SK-N-SH (cell line): ENCODE measurements around the gene FMNL2. TPM values are rescaled to one million over a fixed set of nuclear protein-coding genes. Genes with fewer than 3 reads are reported as not detected.

Experiments used
- CTCF ChIA-PET: fragments of 300-600, 350-600 bp; formaldehyde crosslinking; extraction: SDS; loops from one replicate; lab custom pipeline; 2021; lab: Yijun Ruan, JAX
- POLR2A ChIA-PET: fragments of 350-600 bp; sonication (Branson Sonifier 250); formaldehyde crosslinking; extraction: SDS; loops from one replicate; lab custom pipeline; 2020; ENCODE audit warnings: antibody characterized with exemption, inconsistent platforms; lab: Yijun Ruan, JAX
- DNase-seq: peaks from one replicate; pipeline ENCODE4 v3.0.0; 2012
- H2AFZ ChIP-seq: fragments of 200-600 bp; sonication (generic); 2 replicates; pipeline ENCODE4 v1.8.1; 2016; ENCODE audit warnings: antibody characterized with exemption, mild to moderate bottlenecking, low read depth
- H3F3A ChIP-seq: fragments of 200-600 bp; sonication (generic); replicated peaks from 2 replicates; pipeline ENCODE3; 2016; ENCODE audit warnings: antibody characterized with exemption, mild to moderate bottlenecking; ENCODE audit not compliant: insufficient read depth
- H3K27ac ChIP-seq, 2 experiments: fragments of 200-500 bp in 1 of 2; fragments of 200-600 bp in 1 of 2; sonication (Bioruptor generic) in 1 of 2; sonication (generic), shearing (Covaris generic) in 1 of 2; 2 replicates each; pipeline versions ENCODE4 v1.5.1 to v1.6.1; 2014 to 2016; ENCODE audit warnings: low read depth in 2 of 2, inconsistent platforms in 1 of 2, low read length in 1 of 2, mild to moderate bottlenecking in 1 of 2, mixed read lengths in 1 of 2
- H3K27me3 ChIP-seq: fragments of 200-600 bp; sonication (generic), shearing (Covaris generic); 2 replicates; pipeline ENCODE4 v1.6.1; 2016; ENCODE audit warnings: mixed run types; ENCODE audit not compliant: insufficient read depth
- H3K36me3 ChIP-seq, 2 experiments: fragments of 200-500 bp in 1 of 2; fragments of 200-600 bp in 1 of 2; sonication (Bioruptor generic) in 1 of 2; sonication (generic) in 1 of 2; replicated peaks in 1 of 2; 2 replicates each; pipeline versions ENCODE3 to v1.5.1; 2014 to 2016; ENCODE audit warnings: low read length in 1 of 2, mild to moderate bottlenecking in 1 of 2; ENCODE audit not compliant: insufficient read depth in 2 of 2, control insufficient read depth in 1 of 2
- H3K4me1 ChIP-seq, 2 experiments: fragments of 200-500 bp in 1 of 2; fragments of 200-600 bp in 1 of 2; sonication (Bioruptor generic) in 1 of 2; sonication (generic), shearing (Covaris generic) in 1 of 2; 2 replicates each; pipeline versions ENCODE4 v1.5.1 to v1.6.1; 2014 to 2016; ENCODE audit warnings: low read depth in 1 of 2, low read length in 1 of 2, mixed run types in 1 of 2; ENCODE audit not compliant: insufficient read depth in 2 of 2, control insufficient read depth in 1 of 2
- H3K4me2 ChIP-seq: fragments of 200-600 bp; sonication (generic), shearing (Covaris generic); 2 replicates; pipeline ENCODE4 v1.6.1; 2017; ENCODE audit warnings: mixed run types
- H3K4me3 ChIP-seq, 2 experiments: fragments of 200-500 bp in 1 of 2; fragments of 200-600 bp in 1 of 2; sonication (Bioruptor generic) in 1 of 2; sonication (generic), shearing (Covaris generic) in 1 of 2; 2 replicates each; pipeline versions ENCODE4 v1.5.1 to v1.8.1; 2014 to 2016; ENCODE audit warnings: low read depth in 2 of 2, inconsistent platforms in 1 of 2, low read length in 1 of 2, mild to moderate bottlenecking in 1 of 2, mixed read lengths in 1 of 2, moderate library complexity in 1 of 2
- H3K79me2 ChIP-seq: fragments of 200-600 bp; sonication (generic); 2 replicates; pipeline ENCODE4 v1.8.1; 2017; ENCODE audit warnings: mild to moderate bottlenecking; ENCODE audit not compliant: insufficient read depth
- H3K9ac ChIP-seq: fragments of 200-600 bp; sonication (generic); 2 replicates; pipeline ENCODE4 v1.6.1; 2017; ENCODE audit warnings: mixed run types
- H3K9me2 ChIP-seq: fragments of 200-600 bp; sonication (generic); 2 replicates; pipeline ENCODE4 v1.6.1; 2017; ENCODE audit warnings: mixed run types
- H3K9me3 ChIP-seq: fragments of 200-600 bp; sonication (generic); 2 replicates; pipeline ENCODE4 v1.6.1; 2017; ENCODE audit warnings: mixed run types, mild to moderate bottlenecking, moderate library complexity
- H4K20me1 ChIP-seq: fragments of 200-600 bp; sonication (generic); 2 replicates; pipeline ENCODE4 v1.6.1; 2017; ENCODE audit warnings: mild to moderate bottlenecking, mixed run types; ENCODE audit not compliant: insufficient read depth
- ELF1 ChIP-seq: IDR thresholded peaks from 2 replicates; pipeline ENCODE4 v1.4.0; 2012
- EP300 ChIP-seq, 2 experiments: IDR thresholded peaks; 2 replicates each; pipeline versions ENCODE4 v1.4.0 to v1.6.1; 2012; ENCODE audit warnings: borderline replicate concordance in 1 of 2, low read depth in 1 of 2, low read length in 1 of 2
- EZH2phosphoT487 ChIP-seq: fragments of 200-600 bp; sonication (generic); IDR thresholded peaks from 2 replicates; pipeline ENCODE4 v1.6.1; 2017; ENCODE audit warnings: low read depth, mixed run types, mild to moderate bottlenecking, antibody characterized with exemption, moderate library complexity, borderline replicate concordance
- FOXM1 ChIP-seq: IDR thresholded peaks from 2 replicates; pipeline ENCODE4 v1.4.0; 2012; ENCODE audit warnings: low read depth, mild to moderate bottlenecking
- GATA2 ChIP-seq: sonication (generic); formaldehyde crosslinking; IDR thresholded peaks from 2 replicates; pipeline ENCODE4 v1.5.0; 2020; ENCODE audit warnings: mild to moderate bottlenecking, missing genetic modification reagents
- JUND ChIP-seq: IDR thresholded peaks from 2 replicates; pipeline ENCODE4 v1.4.0; 2012
- MEF2A ChIP-seq: IDR thresholded peaks from 2 replicates; pipeline ENCODE4 v1.4.0; 2012; ENCODE audit warnings: low read depth, borderline replicate concordance
- MXI1 ChIP-seq: IDR thresholded peaks from 2 replicates; pipeline ENCODE4 v1.6.1; 2012; ENCODE audit warnings: mild to moderate bottlenecking, low read depth, low read length, improper control_type of control experiment
- NFIC ChIP-seq: IDR thresholded peaks from 2 replicates; pipeline ENCODE4 v1.4.0; 2012; ENCODE audit warnings: borderline replicate concordance
- NRF1 ChIP-seq: IDR thresholded peaks from 2 replicates; pipeline ENCODE4 v1.6.1; 2012; ENCODE audit warnings: low read depth, mild to moderate bottlenecking, low read length
- RCOR1 ChIP-seq: fragments of 150-350 bp; IDR thresholded peaks from 2 replicates; pipeline ENCODE4 v1.6.1; 2017; ENCODE audit warnings: antibody characterized with exemption, low read length
- REST ChIP-seq: IDR thresholded peaks from 2 replicates; pipeline ENCODE4 v1.6.1; 2012; ENCODE audit warnings: mild to moderate bottlenecking, low read depth, low read length, moderate library complexity
- RXRA ChIP-seq: IDR thresholded peaks from 2 replicates; pipeline ENCODE4 v1.4.0; 2012; ENCODE audit warnings: low read depth, mild to moderate bottlenecking, borderline replicate concordance
- SIN3A ChIP-seq: IDR thresholded peaks from 2 replicates; pipeline ENCODE4 v1.6.1; 2012; ENCODE audit warnings: low read depth, mild to moderate bottlenecking, low read length, moderate library complexity, borderline replicate concordance
- TAF1 ChIP-seq: IDR thresholded peaks from 2 replicates; pipeline ENCODE4 v1.6.1; 2012; ENCODE audit warnings: low read depth, mild to moderate bottlenecking, low read length, moderate library complexity, borderline replicate concordance
- TCF12 ChIP-seq: IDR thresholded peaks from 2 replicates; pipeline ENCODE4 v1.4.0; 2012
- YY1 ChIP-seq: IDR thresholded peaks from 2 replicates; pipeline ENCODE4 v1.4.0; 2012; ENCODE audit warnings: low read depth, mild to moderate bottlenecking
- WGBS: methylation state at CpG from one replicate; pipeline ENCODE4 v1.1.6; 2017; ENCODE audit warnings: low lambda C conversion rate; 5-methylcytosine and 5-hydroxymethylcytosine counted together
- polyA plus RNA-seq, 3 experiments: library from polyadenylated mRNA; depleted of rRNA; stranded (reverse); fragments of >200 nt; gene quantifications; 2 replicates each; pipeline ENCODE4 v1.2.3, GENCODE V29; 2012
- TF ChIP-seq, protein P1 (sequence below): fragments of 150-350 bp; IDR thresholded peaks from 2 replicates; pipeline ENCODE4 v1.6.1; 2016; ENCODE audit warnings: mild to moderate bottlenecking, low read depth, low read length

FMNL2 gene
- polyA plus RNA-seq, 1 of the 3 experiments (the other 2 are of a cell fraction): 14.5 TPM

GRCh38 chr2:152651834-152652233, 316.9 kb downstream of the FMNL2 start:
- WGBS: 90% methylated on average over 2 of the region's 2 CpGs
- Histone ChIP-seq H3K4me1 (peaks cover 4 to 5% of the 10 kb centered on the region in 2 experiments; a peak in 3 of 4 replicates), H3K9ac (no peak overlapping the region), H4K20me1 (no peaks in the 10 kb centered on the region), H3K79me2 (no peaks in the 10 kb centered on the region), H3K9me3 (no peaks in the 10 kb centered on the region), H3K4me2 (no peak overlapping the region), H2AFZ (no peak overlapping the region), H3K27ac (no peak overlapping the region; a peak in 1 of 4 replicates), H3F3A (peaks cover 29% of the 10 kb centered on the region), H3K9me2 (no peaks in the 10 kb centered on the region), H3K36me3 (peaks cover 60 to 85% of the 10 kb centered on the region in 2 experiments), H3K4me3 (no peak overlapping the region), H3K27me3 (no peaks in the 10 kb centered on the region)
- ChIA-PET POLR2A (no interaction called here), CTCF (interaction anchor here (0.7 kb wide), 1 partner anchor 614 kb away, joined by 3 read pairs; no protein-coding TSS in a partner anchor)
- TF ChIP-seq TCF12 (no peak), EZH2phosphoT487 (no peak), TAF1 (no peak), JUND (no peak), RXRA (no peak), EP300 (IDR thresholded peaks at IDR 0.05; ENCODE audit: borderline replicate concordance in 1 of 2, low read depth in 1 of 2, low read length in 1 of 2) (no peak), REST (no peak), SIN3A (no peak), MXI1 (no peak), MEF2A (no peak)
- no peak for DNase-seq

DNA sequence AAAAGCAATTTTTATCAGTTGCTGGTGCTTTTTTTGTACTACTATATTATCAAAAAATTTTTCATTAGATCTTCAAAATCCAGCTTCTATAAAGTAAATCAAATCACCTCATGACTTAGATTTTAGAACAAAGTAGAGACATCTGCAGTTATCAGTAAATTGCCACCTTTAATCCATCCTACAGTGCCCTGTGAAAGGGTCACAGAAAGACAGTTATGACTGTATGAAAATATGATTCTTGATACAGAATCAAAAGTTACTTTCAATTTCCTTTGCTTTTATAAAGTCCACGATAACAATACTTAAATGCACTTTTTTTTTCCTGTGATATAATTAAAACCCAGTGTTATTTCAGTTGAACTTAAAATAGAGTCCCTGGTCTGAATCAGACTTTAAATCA, 320.9 kb downstream of the FMNL2 start:
- no peaks in the 10 kb centered on the region for H4K20me1 ChIP-seq
- ChIA-PET CTCF (no interaction called here), POLR2A (no interaction called here)
- no peaks in the 10 kb centered on the region for H3K79me2 ChIP-seq
- H3K4me1 ChIP-seq: no peaks in the 10 kb centered on the region; a peak in 1 of 4 replicates
- no peaks in the 10 kb centered on the region for H3K27me3 ChIP-seq
- peaks cover 82 to 90% of the 10 kb centered on the region in 2 experiments for H3K36me3 ChIP-seq
- no peak for TF ChIP-seq GATA2 (CRISPR knock-in tag)
- no peak for TF ChIP-seq RCOR1
- TF ChIP-seq TCF12: no peak
- no peak for TF ChIP-seq NFIC
- no peak for TF ChIP-seq NRF1
- no peak for TF ChIP-seq EZH2phosphoT487
- TF ChIP-seq FOXM1: no peak
- no peak for TF ChIP-seq YY1
- TF ChIP-seq EP300 (IDR thresholded peaks at IDR 0.05; ENCODE audit: borderline replicate concordance in 1 of 2, low read depth in 1 of 2, low read length in 1 of 2): no peak
- no peak for TF ChIP-seq ELF1
- TF ChIP-seq JUND: no peak
- TF ChIP-seq, protein P1, sequence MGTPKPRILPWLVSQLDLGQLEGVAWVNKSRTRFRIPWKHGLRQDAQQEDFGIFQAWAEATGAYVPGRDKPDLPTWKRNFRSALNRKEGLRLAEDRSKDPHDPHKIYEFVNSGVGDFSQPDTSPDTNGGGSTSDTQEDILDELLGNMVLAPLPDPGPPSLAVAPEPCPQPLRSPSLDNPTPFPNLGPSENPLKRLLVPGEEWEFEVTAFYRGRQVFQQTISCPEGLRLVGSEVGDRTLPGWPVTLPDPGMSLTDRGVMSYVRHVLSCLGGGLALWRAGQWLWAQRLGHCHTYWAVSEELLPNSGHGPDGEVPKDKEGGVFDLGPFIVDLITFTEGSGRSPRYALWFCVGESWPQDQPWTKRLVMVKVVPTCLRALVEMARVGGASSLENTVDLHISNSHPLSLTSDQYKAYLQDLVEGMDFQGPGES: no peak
- TF ChIP-seq REST: no peak
- WGBS: 95% methylated on average over 1 of the region's 1 CpG
- H3K9me3 ChIP-seq: no peaks in the 10 kb centered on the region
- H3K4me3 ChIP-seq: no peak overlapping the region
- no peak overlapping the region for H3K9ac ChIP-seq
- no peak overlapping the region for H2AFZ ChIP-seq
- no peak overlapping the region for H3K4me2 ChIP-seq
- H3K27ac ChIP-seq: no peak overlapping the region; a peak in 1 of 4 replicates
- H3F3A ChIP-seq: peaks cover 9% of the 10 kb centered on the region
- DNase-seq: no peak
- H3K9me2 ChIP-seq: no peaks in the 10 kb centered on the region
